ENCODE results near the gene NDEL1. TPM values are rescaled to one million over a fixed set of nuclear protein-coding genes. Genes with fewer than 3 reads are reported as not detected.
A peak's percentile ranks its signal among the peaks of the same experiment; 100 is the strongest.

The NDEL1 gene
- total RNA-seq, 1 donor: 68.8 TPM

GRCh38 chr17:8406174-8406573 is 29.5 kb upstream of the NDEL1 start:
- TF ChIP-seq CTCF (IDR thresholded peaks at IDR 0.05; ENCODE audit: insufficient read depth, low read length): no peak
- no peak overlapping the region for H3K4me3 ChIP-seq (ENCODE audit: low read depth, low read length)
- DNase-seq (ENCODE audit: low read depth): no peak

GRCh38 chr17:8408371-8408770 is 27.3 kb upstream of the NDEL1 start:
- DNase-seq (ENCODE audit: low read depth): no peak
- no peak for TF ChIP-seq CTCF (IDR thresholded peaks at IDR 0.05; ENCODE audit: insufficient read depth, low read length)
- H3K4me3 ChIP-seq (ENCODE audit: low read depth, low read length): no peak overlapping the region

DNA sequence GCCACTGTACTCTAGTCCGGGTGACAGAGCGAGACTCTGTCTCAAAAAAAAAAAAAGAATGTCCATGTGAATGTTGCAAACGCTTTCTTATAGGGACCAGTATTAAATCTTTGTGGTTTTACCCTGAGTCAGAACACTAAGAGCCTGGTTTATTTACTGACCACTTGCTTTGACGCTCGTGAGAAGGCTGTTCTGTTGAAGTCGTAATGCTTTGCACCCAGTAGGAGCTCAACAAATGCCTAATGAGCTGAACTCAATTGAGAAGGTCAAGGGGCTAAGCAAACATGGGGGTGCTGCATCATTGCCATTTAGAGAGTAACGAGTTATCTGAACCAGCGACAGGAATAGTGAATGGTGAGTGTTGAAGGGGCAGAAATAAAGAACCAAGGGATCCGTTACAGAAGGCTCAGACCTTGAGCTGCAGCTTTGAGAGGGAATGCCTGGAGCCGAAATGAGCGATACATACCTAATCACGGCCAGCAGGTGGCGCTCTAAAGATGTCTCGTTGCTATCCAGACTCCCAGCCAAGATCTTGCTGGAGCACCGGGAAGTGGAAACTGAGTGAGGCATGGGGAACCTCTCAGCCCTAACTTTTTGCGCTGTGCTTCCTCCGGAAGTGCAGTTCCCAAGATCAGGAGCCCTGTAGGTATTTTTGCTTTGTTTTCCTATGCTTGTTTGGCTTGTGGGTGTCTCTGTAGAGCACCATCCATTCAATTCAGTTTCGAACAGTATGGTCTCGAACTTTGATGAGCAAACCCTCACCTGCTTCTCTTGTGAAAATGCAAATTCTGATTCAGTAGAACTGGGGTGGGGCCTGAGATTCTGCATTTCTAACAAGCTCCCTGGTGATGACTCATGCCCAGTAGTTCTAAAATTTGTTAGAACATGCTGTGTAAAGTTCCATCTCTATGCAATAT is 25.5 kb upstream of the NDEL1 start:
- DNase-seq (ENCODE audit: low read depth): peak; percentile 92
- TF ChIP-seq CTCF (IDR thresholded peaks at IDR 0.05; ENCODE audit: insufficient read depth, low read length): peak; percentile 79
- no peak overlapping the region for H3K4me3 ChIP-seq (ENCODE audit: low read depth, low read length)

- no peak overlapping the region for H3K4me3 ChIP-seq (ENCODE audit: low read depth, low read length)
- no peak for DNase-seq (ENCODE audit: low read depth)
- no peak for TF ChIP-seq CTCF (IDR thresholded peaks at IDR 0.05; ENCODE audit: insufficient read depth, low read length)
Observed at GRCh38 chr17:8410883-8411238, 24.8 kb upstream of the NDEL1 start.

GRCh38 chr17:8412089-8412488 is 23.6 kb upstream of the NDEL1 start:
- no peak for DNase-seq (ENCODE audit: low read depth)
- no peak for TF ChIP-seq CTCF (IDR thresholded peaks at IDR 0.05; ENCODE audit: insufficient read depth, low read length)
- H3K4me3 ChIP-seq (ENCODE audit: low read depth, low read length): no peak overlapping the region

DNA sequence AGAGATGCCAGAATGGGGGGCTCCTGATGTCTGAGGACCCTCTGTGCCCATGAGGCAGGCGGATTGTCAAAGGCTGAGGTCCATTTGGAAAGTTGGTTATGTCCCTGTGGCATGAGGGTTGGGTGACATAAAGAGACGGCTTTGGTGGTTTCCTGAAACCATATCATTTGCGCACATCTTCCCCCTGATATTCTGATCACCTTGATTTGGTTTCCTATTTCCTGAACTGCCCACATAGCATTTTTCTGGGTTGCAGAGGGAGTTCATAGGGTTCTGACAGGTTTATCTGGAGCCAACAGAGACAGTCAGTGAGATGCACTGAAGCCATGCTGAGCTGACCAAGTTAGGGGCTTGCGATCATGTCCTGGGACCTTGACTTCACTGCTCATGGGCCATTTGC is 22.4 kb upstream of the NDEL1 start:
- no peak overlapping the region for H3K4me3 ChIP-seq (ENCODE audit: low read depth, low read length)
- no peak for TF ChIP-seq CTCF (IDR thresholded peaks at IDR 0.05; ENCODE audit: insufficient read depth, low read length)
- DNase-seq (ENCODE audit: low read depth): no peak
